Measurements from ENCODE around the gene COL23A1. TPM values are rescaled to one million over a fixed set of nuclear protein-coding genes. Genes with fewer than 3 reads are reported as not detected.

The COL23A1 gene
- total RNA-seq, 1 donor from 2014 or later, result 2.9 TPM

- Mint-ChIP-seq H3K9me3 (ENCODE audit: unreplicated experiment) (no peaks in the 10 kb centered on the region), H3K4me3 (ENCODE audit: unreplicated experiment) (no peak overlapping the region), H3K27ac (ENCODE audit: unreplicated experiment) (no peak overlapping the region), H3K27me3 (ENCODE audit: unreplicated experiment) (no peaks in the 10 kb centered on the region), H3K36me3 (ENCODE audit: unreplicated experiment) (no peaks in the 10 kb centered on the region), H3K4me1 (ENCODE audit: low read depth, unreplicated experiment) (peaks cover 9% of the 10 kb centered on the region)
- DNase-seq, result no peak
- no peak for TF ChIP-seq CTCF (IDR thresholded peaks at IDR 0.05; ENCODE audit: partially characterized antibody, unreplicated experiment)
Observed at GRCh38 chr5:178450121-178451028, 139.8 kb downstream of the COL23A1 start.

GRCh38 chr5:178449163-178450070 lies 140.8 kb downstream of the COL23A1 start:
- no peaks in the 10 kb centered on the region for H3K27me3 Mint-ChIP-seq (ENCODE audit: unreplicated experiment)
- H3K9me3 Mint-ChIP-seq (ENCODE audit: unreplicated experiment), result no peaks in the 10 kb centered on the region
- no peak overlapping the region for H3K4me3 Mint-ChIP-seq (ENCODE audit: unreplicated experiment)
- no peak overlapping the region for H3K27ac Mint-ChIP-seq (ENCODE audit: unreplicated experiment)
- peaks cover 9% of the 10 kb centered on the region for H3K4me1 Mint-ChIP-seq (ENCODE audit: low read depth, unreplicated experiment)
- TF ChIP-seq CTCF (IDR thresholded peaks at IDR 0.05; ENCODE audit: partially characterized antibody, unreplicated experiment), result no peak
- no peak for DNase-seq
- no peaks in the 10 kb centered on the region for H3K36me3 Mint-ChIP-seq (ENCODE audit: unreplicated experiment)

- Mint-ChIP-seq H3K36me3 (ENCODE audit: unreplicated experiment) (no peaks in the 10 kb centered on the region), H3K9me3 (ENCODE audit: unreplicated experiment) (peaks cover 2% of the 10 kb centered on the region), H3K4me1 (ENCODE audit: low read depth, unreplicated experiment) (peaks cover 23% of the 10 kb centered on the region), H3K4me3 (ENCODE audit: unreplicated experiment) (no peak overlapping the region), H3K27ac (ENCODE audit: unreplicated experiment) (no peak overlapping the region), H3K27me3 (ENCODE audit: unreplicated experiment) (no peaks in the 10 kb centered on the region)
- no peak for DNase-seq
- TF ChIP-seq CTCF (IDR thresholded peaks at IDR 0.05; ENCODE audit: partially characterized antibody, unreplicated experiment), result no peak
Observed at GRCh38 chr5:178445534-178445933, 144.7 kb downstream of the COL23A1 start.

GRCh38 chr5:178442405-178443257 lies 147.6 kb downstream of the COL23A1 start:
- H3K36me3 Mint-ChIP-seq (ENCODE audit: unreplicated experiment), result no peaks in the 10 kb centered on the region
- H3K27ac Mint-ChIP-seq (ENCODE audit: unreplicated experiment), result peak overlapping the region; percentile 73
- no peaks in the 10 kb centered on the region for H3K27me3 Mint-ChIP-seq (ENCODE audit: unreplicated experiment)
- H3K4me3 Mint-ChIP-seq (ENCODE audit: unreplicated experiment), result no peak overlapping the region
- no peak for DNase-seq
- no peak for TF ChIP-seq CTCF (IDR thresholded peaks at IDR 0.05; ENCODE audit: partially characterized antibody, unreplicated experiment)
- peaks cover 17% of the 10 kb centered on the region for H3K4me1 Mint-ChIP-seq (ENCODE audit: low read depth, unreplicated experiment)
- H3K9me3 Mint-ChIP-seq (ENCODE audit: unreplicated experiment), result peaks cover 2% of the 10 kb centered on the region

All from glutamatergic neuron (in vitro differentiated cells).